Skeletal muscle satellite cell (primary cell): Measurements from ENCODE around the gene EBF4.
"Not testable (repeated sequence)": the region's sequence is repeated elsewhere in the genome, so short reads cannot be mapped to it uniquely, and the experiment has no call there.

ENCODE experiments used
- H3K27me3 ChIP-seq: 2 replicates; pipeline ENCODE4 v1.7.0; 2013; ENCODE audit warnings: low read length; ENCODE audit not compliant: control insufficient read depth, insufficient read depth
- H3K36me3 ChIP-seq: 2 replicates; pipeline ENCODE4 v1.7.0; 2013; ENCODE audit warnings: mild to moderate bottlenecking, control low read depth, low read length; ENCODE audit not compliant: insufficient read depth
- H3K4me1 ChIP-seq: 2 replicates; pipeline ENCODE4 v1.7.0; 2013; ENCODE audit warnings: low read length; ENCODE audit not compliant: control insufficient read depth, insufficient read depth
- H3K4me2 ChIP-seq: 2 replicates; pipeline ENCODE4 v1.7.0; 2013; ENCODE audit warnings: mild to moderate bottlenecking, low read length
- H3K4me3 ChIP-seq: 2 replicates; pipeline ENCODE4 v1.7.0; 2013; ENCODE audit warnings: low read length
- H3K9ac ChIP-seq: 2 replicates; pipeline ENCODE4 v1.7.0; 2013; ENCODE audit warnings: mild to moderate bottlenecking, low read depth, low read length, moderate library complexity
- H3K9me3 ChIP-seq: replicated peaks from 2 replicates; pipeline ENCODE4 v1.7.0; 2013; ENCODE audit warnings: mild to moderate bottlenecking, control low read depth, low read length

Gene EBF4

GRCh38 chr20:2682040-2682439, 10.5 kb upstream of the EBF4 start:
- H3K27me3 ChIP-seq: peaks cover 44% of the 10 kb centered on the region
- not testable (repeated sequence) for H3K4me1 ChIP-seq, H3K36me3 ChIP-seq, H3K9ac ChIP-seq, H3K4me2 ChIP-seq, H3K9me3 ChIP-seq, H3K4me3 ChIP-seq

DNA sequence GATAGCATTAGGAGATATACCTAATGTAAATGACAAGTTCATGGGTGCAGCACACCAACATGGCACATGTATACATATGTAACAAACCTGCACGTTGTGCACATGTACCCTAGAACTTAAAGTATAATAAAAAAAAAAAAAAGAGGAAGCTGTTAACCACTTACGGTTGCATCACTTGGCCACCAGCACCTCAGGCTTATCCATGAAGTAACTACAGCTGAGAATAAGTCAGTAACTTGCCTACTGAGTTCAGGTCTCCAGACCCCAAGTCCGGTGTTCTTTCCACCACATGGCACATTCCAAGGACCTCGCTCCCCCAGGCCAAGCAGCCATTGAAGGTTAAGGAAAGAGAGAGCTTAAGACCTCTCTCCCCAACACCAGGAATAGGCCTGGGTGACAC, 7.8 kb upstream of the EBF4 start:
- not testable (repeated sequence) for H3K4me2 ChIP-seq, H3K4me3 ChIP-seq, H3K9me3 ChIP-seq, H3K36me3 ChIP-seq, H3K4me1 ChIP-seq, H3K9ac ChIP-seq
- H3K27me3 ChIP-seq: peaks cover 48% of the 10 kb centered on the region

GRCh38 chr20:2687514-2687913, 5.1 kb upstream of the EBF4 start:
- H3K27me3 ChIP-seq: peaks cover 65% of the 10 kb centered on the region
- peak overlapping the region; percentile 32 for H3K4me2 ChIP-seq
- no peaks in the 10 kb centered on the region for H3K36me3 ChIP-seq
- no peak overlapping the region for H3K9ac ChIP-seq
- no peak overlapping the region for H3K4me3 ChIP-seq
- H3K4me1 ChIP-seq: peaks cover 5% of the 10 kb centered on the region
- H3K9me3 ChIP-seq: no peaks in the 10 kb centered on the region

DNA sequence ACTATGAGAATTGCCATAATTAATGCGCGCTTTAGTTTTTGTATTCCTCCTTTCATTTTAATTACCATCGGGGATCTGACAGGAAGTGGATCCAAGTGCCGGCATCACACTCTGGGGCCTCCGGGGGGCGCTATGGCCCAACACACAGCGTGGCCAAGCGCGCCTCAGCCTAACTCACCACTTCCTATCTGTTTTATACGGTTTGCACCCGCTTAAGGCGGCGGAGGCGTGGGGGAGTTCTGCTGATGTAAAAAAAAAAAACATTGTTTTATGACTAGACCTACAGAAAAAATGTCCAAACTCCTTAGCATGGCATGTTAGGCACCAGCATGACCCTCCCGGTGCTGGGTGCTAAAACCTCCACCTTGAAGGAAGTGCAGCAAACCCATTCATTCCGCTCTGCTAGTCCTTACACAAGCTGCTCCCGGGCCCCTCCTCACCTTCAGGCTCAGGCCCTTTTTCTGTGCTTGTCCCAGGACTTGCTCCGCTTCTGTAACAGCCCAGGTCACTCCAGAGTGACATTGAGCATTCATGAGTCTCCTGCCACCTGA, 4.5 kb upstream of the EBF4 start:
- Histone ChIP-seq H3K4me1 (peaks cover 5% of the 10 kb centered on the region), H3K27me3 (peaks cover 65% of the 10 kb centered on the region)

GRCh38 chr20:2690213-2690612, 2.4 kb upstream of the EBF4 start:
- H3K27me3 ChIP-seq: peaks cover 82% of the 10 kb centered on the region

More for the DNA sequence above, 4.5 kb upstream of the EBF4 start:
- Histone ChIP-seq H3K9ac (no peak overlapping the region), H3K4me3 (no peak overlapping the region), H3K36me3 (no peaks in the 10 kb centered on the region), H3K9me3 (no peaks in the 10 kb centered on the region), H3K4me2 (peak overlapping the region; percentile 32)

GRCh38 chr20:2690718-2691117, 1.9 kb upstream of the EBF4 start:
- Histone ChIP-seq H3K4me1 (peaks cover 5% of the 10 kb centered on the region), H3K27me3 (peaks cover 85% of the 10 kb centered on the region), H3K36me3 (no peaks in the 10 kb centered on the region), H3K4me3 (no peak overlapping the region), H3K4me2 (no peak overlapping the region), H3K9ac (no peak overlapping the region), H3K9me3 (no peaks in the 10 kb centered on the region)

More at GRCh38 chr20:2690213-2690612, 2.4 kb upstream of the EBF4 start:
- Histone ChIP-seq H3K4me3 (no peak overlapping the region), H3K4me2 (no peak overlapping the region), H3K9ac (no peak overlapping the region), H3K4me1 (peaks cover 5% of the 10 kb centered on the region), H3K9me3 (no peaks in the 10 kb centered on the region), H3K36me3 (no peaks in the 10 kb centered on the region)

- H3K9me3 ChIP-seq: no peaks in the 10 kb centered on the region
- no peaks in the 10 kb centered on the region for H3K36me3 ChIP-seq
- H3K9ac ChIP-seq: no peak overlapping the region
- H3K4me2 ChIP-seq: no peak overlapping the region
- H3K4me1 ChIP-seq: peaks cover 5% of the 10 kb centered on the region
- no peak overlapping the region for H3K4me3 ChIP-seq
- H3K27me3 ChIP-seq: peaks cover 85% of the 10 kb centered on the region
Measured at GRCh38 chr20:2691127-2691526, 1.5 kb upstream of the EBF4 start.

DNA sequence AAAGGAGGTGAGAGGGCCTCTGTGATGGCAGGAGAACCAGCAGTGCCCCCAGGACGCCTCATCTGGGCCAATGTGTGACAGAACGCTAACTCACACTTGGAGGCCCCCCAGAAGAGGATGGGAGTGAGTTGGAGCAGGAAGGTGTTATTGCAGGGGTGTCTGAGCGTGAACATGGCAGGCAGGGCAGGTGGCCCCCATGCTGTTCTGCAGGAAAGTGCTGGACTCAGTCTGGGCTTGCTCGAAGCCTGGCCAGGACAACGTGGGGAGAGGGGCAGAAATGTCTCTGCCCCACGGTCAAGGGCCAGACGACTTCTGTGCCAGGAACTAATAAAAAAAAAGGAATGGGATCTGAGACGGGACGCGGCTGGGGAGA, 931 bp upstream of the EBF4 start:
- no peaks in the 10 kb centered on the region for H3K36me3 ChIP-seq
- peak overlapping the region; percentile 73 for H3K4me2 ChIP-seq
- no peak overlapping the region for H3K9ac ChIP-seq
- no peaks in the 10 kb centered on the region for H3K9me3 ChIP-seq
- peaks cover 83% of the 10 kb centered on the region for H3K27me3 ChIP-seq
- H3K4me1 ChIP-seq: peaks cover 5% of the 10 kb centered on the region
- no peak overlapping the region for H3K4me3 ChIP-seq

GRCh38 chr20:2692886-2693285, 306 bp downstream of the EBF4 start:
- Histone ChIP-seq H3K4me3 (no peak overlapping the region), H3K27me3 (peaks cover 76% of the 10 kb centered on the region)

GRCh38 chr20:2693286-2694007, 867 bp downstream of the EBF4 start:
- Histone ChIP-seq H3K4me1 (peaks cover 5% of the 10 kb centered on the region), H3K4me2 (no peak overlapping the region), H3K27me3 (peaks cover 77% of the 10 kb centered on the region), H3K9ac (no peak overlapping the region), H3K36me3 (no peaks in the 10 kb centered on the region), H3K4me3 (no peak overlapping the region), H3K9me3 (no peaks in the 10 kb centered on the region)

More at GRCh38 chr20:2692886-2693285, 306 bp downstream of the EBF4 start:
- no peaks in the 10 kb centered on the region for H3K36me3 ChIP-seq
- no peaks in the 10 kb centered on the region for H3K9me3 ChIP-seq
- no peak overlapping the region for H3K9ac ChIP-seq
- peaks cover 5% of the 10 kb centered on the region for H3K4me1 ChIP-seq
- no peak overlapping the region for H3K4me2 ChIP-seq

DNA sequence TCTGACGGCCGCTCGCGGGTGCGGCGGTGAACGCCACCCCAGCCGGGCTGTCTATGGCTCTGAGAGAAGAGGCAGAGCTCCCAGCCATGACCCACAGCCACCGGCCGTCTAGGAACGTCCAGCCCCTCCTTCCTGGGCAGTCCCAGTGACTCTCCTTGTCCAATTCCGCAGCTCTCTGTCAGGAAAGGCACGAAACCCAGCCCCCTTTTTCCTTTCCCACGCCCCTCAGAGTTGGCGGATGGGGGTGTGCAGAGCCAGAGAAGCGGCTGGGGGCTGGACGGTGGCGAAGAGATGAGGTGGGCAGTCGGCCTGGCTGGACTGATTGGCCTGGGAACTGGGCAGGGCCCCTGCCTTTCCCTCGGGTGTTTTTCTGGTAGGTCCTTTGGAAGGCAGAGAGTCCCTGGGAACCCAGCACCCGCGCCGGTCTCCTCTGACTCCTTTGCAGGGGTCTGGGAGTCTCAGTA, 1.5 kb downstream of the EBF4 start:
- H3K9ac ChIP-seq: no peak overlapping the region
- no peaks in the 10 kb centered on the region for H3K36me3 ChIP-seq
- H3K27me3 ChIP-seq: peaks cover 80% of the 10 kb centered on the region
- H3K4me1 ChIP-seq: peaks cover 5% of the 10 kb centered on the region
- H3K9me3 ChIP-seq: no peaks in the 10 kb centered on the region
- no peak overlapping the region for H3K4me3 ChIP-seq
- H3K4me2 ChIP-seq: no peak overlapping the region

DNA sequence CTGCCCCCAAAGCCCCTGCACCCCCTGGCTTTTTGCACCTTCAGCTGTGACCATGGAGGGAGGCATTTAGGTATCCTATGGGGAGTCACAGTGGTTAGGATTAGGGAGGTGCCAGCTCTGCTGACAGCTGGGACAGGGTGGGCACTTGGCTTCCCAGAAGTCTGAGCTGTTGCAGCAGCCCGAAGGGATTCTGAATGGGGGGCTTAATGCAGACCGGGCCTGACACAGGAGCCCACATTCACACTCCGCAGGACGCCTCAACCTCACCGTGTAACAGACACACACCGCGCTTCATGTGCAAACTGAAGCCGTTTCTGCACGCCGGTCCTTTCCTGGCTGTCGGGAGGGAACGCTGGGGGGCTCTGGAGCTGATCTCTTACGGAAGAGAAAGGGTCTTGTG, 1.9 kb downstream of the EBF4 start:
- no peak overlapping the region for H3K4me2 ChIP-seq
- H3K27me3 ChIP-seq: peaks cover 80% of the 10 kb centered on the region

More for the DNA sequence above, 1.9 kb downstream of the EBF4 start:
- Histone ChIP-seq H3K9me3 (no peaks in the 10 kb centered on the region), H3K9ac (no peak overlapping the region), H3K36me3 (no peaks in the 10 kb centered on the region), H3K4me1 (peaks cover 5% of the 10 kb centered on the region), H3K4me3 (no peak overlapping the region)
